HG02610 (cell line): ENCODE results near the gene DCTN1.
"Not testable (repeated sequence)": the region's sequence is repeated elsewhere in the genome, so short reads cannot be mapped to it uniquely, and the experiment has no call there.

Experiments used
- ATAC-seq: cut with Tn5 transposase; IDR thresholded peaks from one replicate; pipeline ENCODE4 v1.9.1; 2021; ENCODE audit warnings: mild to moderate bottlenecking, moderate library complexity; ENCODE audit not compliant: unreplicated experiment

DCTN1 gene

DNA sequence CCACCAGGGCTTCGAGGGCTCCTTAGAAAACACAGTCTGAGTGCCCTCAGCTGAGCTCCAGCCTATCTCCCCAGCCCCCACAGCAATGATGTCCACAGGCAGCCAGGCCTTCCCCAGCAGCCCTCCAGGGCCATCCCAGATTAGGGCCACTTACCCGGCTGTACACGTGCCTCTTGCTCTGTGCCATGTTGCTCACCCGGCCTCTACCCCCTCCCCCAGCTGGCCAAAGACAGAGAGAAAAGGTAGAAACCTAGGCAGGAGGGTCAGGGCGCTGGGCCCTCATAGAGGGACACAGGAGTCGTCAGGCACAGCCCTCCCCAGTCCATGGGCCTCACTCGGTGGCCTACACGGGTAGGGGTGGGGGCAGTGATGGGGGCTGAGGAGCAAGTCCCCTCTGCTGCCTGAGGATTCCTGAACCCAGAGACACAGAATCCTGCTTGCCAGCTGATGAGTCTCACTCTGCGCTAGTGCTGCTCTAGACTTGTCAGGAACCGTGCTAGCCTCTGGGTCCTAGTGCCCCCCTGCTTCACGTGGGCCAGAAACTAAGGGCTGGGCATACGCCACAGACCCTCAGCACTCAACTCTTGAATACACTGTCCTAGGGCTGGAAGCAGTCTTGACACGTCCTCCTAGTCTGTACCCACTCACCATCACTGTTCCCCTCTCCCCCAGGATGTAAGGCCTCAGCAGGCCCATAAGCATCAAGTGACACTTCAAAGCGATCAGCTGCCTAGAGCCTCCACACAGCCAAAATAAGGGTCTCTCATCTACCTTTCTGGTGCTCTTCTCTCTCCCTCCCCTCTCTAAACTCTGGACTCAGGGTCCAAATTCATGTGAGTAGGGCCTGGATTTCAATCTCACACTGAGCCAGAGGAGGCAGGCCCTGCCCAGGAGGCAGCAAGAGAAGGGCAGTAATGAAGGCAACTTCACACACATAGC, at the start of gene DCTN1:
TSS of gene DCTN1 (minus strand) at position 461 of the 939 bp plus-strand sequence. CDS start at position 187, 274 bp downstream.
- peak; percentile 82 for ATAC-seq

DNA sequence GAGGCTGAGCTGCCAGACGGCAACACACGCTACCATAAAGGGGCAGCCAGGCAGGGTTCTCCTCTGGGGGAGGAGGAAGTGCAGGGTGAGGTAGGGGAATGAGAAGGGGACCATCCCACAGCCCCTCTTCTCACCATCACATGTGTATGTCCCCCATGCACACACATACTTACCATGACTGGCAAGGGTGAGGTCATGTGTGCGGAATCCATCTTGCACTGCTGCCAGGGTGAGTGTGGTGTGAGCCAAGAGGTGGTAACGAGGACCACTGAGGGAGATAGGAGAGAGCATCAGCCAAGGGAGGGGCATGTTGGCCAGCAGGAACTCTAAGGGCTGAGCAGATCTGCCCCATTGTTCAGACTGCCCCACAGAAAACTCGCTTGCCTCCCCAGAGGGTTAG, 48.6 kb upstream of the DCTN1 start:
- no peak for ATAC-seq

DNA sequence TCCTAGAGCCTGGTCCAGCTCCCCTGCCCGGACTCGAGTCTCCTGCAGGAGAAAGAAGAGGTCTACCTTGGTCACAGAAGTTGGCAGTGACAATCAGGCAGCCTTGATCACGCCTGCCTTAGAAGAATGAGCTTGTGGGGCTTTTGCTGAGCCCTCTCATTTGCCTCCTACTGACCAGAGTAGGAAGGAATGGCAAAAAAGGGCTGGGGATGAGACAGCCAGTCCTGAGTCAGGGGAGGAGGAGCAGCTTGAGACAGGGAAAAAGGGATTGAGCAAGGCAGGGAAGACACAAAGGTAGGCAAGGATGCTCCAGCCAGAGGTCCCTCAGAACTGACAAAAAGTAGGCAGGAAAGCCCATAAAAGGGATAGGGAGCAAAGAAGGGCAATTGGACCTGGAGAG, 47.4 kb upstream of the DCTN1 start:
- no peak for ATAC-seq

DNA sequence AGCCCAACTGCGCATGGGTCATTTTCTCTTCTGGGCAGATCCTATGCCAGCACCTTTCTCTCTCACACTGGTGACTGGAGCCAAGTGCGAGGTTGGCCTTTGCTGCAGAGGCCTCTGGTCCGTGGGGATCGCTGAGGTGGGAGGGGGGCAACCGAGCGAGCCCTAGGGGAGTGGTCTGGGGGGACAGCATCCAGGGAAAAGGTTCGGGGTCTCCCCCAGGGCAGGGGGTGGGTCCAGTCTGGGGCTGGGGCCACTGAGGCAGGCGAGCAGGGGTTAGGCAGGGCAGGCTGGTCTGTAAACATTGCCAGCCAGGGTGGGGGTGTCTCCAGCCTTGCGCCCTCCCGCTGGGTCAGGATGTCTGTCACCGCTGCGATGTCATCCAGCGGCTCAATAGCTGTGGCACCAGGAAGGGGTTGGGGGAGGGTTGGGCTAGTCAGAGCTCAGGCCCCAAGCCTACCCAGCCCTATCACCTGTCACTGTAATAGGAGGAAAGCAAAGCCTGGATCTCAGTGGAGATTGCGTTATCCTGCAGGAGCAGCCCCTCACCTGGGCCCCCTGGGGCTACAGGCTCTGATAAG, 46.2 kb upstream of the DCTN1 start:
- no peak for ATAC-seq

DNA sequence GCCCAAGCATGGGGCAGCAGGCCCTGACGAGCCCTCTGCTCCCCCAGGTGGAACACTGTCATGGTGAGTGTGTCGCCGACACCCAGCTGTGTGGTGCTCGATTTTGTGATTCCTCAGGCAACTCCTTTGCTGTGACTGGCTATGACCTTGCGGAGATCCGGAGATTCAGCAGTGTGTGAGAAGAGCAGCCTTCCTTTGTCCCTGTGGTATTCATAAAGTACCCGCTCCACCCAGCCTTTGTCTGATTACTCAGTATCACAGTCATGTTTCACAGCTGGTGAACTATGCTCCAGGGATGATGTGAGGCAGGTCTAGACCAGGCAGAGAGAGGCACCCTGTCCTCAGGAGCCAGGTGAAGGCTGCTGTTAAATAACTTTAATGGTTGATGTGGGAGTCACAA, 45.4 kb upstream of the DCTN1 start:
- no peak for ATAC-seq

- no peak for ATAC-seq
Observed at GRCh38 chr2:74424995-74425406, 44.9 kb upstream of the DCTN1 start.

DNA sequence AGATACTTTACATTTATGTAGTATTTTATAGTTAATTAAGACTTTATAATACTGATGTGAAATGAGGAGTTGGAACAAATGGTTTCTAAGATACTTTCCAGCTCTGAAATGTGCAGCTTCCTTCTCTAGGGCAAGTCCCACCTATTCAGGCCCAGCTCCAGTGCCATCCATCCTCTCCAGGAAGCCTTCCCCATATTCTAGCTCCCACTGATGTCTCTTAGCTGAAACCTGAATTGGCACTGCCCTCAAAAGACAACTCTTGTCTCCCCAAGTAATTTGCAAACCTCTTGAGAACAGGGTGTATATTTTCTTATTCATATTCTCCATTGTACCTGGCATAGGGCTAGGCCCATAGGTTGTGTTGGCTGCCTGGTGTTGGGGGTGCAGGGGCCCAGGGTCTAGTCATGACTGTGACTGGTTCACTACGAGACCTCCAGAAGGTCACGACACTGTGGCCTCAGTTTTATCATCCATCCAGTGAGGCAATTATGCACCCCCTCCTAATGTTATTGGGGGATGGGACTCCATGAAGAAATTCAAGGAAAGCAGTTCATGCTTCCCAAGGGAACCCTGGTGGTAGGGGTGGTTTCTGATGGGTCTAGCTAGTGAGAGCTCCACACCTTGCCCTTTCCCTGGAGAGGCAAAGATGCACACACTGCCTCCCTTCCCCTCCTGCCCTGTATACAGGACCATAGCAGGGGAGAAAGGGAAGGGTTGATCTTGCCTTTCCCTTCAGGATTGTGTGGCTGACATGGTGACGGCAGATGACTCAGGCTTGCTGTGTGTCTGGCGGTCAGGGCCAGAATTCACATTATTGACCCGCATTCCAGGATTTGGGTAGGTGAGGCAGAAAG, 44.3 kb upstream of the DCTN1 start:
- ATAC-seq, result no peak

DNA sequence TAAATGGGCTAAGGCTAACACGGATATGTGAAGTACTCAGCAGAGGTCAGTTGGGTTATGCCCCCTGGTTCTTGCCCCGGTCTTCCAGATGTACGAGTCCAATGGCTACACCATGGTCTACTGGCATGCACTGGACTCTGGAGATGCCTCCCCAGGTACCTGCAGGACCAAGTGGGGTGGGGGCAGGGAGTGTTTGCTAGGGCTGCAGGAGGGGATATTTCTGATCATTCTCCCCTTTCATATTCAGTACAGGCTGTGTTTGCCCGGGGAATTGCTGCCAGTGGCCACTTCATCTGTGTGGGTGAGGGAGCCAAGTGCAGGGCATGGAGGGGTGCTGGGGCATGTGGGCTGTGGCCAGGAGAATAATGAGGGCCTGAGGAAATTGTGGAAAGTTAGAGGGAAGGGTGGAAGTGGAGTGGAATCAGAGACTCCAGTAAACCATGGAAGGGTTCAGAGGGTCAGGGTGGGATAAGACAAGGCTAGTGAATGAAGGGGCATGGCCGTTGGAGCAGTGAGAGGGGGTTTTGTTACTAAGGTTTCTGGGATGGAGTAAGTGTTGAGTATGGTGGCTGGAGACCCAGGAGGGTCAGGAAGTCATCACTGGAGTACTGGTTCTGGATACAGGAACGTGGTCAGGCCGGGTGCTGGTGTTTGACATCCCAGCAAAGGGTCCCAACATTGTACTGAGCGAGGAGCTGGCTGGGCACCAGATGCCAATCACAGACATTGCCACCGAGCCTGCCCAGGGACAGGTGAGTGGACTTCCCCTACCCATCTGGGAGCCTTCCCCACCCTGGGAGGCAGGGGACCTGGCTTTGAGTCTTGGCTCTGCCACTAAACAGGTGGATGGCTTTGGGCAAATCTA, 43.4 kb upstream of the DCTN1 start:
- ATAC-seq, result no peak

GRCh38 chr2:74421221-74421870, 41.2 kb upstream of the DCTN1 start, which contains the start of the genes C2orf81 and WDR54:
C2orf81 (minus strand) TSS chr2:74421619; CDS start chr2:74421560, 59 bp downstream.
WDR54 (plus strand) TSS chr2:74421730; CDS start chr2:74422154, 424 bp downstream.
- peak; percentile 96 for ATAC-seq

DNA sequence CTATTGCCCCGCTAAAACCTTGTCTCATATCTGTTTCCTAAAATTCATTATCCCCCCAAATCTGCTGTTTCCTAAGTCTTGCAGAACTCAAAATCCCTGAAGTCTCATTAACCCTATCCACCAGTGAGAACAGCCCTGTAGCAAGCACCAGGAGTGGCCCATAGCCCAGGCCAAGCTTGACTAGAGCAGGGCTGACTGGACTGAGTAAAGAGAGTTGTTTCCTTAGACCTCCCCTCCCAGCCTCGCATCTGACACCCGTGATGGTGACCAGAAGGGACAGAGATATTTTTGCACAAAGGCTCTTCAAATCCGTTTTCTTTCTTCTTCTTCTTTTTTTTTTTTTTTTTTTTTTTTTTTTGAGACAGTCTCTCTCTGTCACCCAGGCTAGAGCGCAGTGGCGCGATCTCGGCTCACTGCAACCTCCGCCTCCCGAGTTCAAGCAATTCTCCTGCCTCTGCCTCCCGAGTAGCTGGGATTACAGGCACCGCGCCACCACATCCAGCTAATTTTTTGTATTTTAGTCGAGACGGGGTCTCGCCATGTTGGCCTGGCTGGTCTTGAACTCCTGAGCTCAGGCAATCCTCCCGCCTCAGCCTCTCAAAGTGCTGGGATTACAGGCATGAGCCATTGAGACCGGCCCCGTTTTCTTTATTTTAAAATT, 40.5 kb upstream of the DCTN1 start:
- ATAC-seq, result not testable (repeated sequence)

- ATAC-seq, result no peak
Observed at GRCh38 chr2:74420006-74420405, 39.9 kb upstream of the DCTN1 start.

DNA sequence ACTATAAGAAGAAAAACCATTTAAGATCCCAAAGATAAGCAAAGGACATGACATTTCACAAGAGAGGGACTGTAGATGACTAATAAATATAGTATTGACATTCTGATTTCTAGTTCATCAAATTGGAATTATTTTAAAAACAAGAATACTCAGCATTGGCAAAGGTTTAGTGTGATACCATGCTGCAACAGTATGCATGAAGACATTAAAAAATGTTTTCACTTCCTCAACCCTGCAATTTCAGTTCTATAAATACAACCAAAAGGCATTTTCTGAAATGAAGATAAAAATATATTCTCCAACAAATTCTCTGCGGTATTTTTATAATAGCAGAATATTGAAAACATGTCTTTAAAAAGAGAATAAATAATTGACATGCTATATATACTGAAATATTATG, 39.2 kb upstream of the DCTN1 start:
- ATAC-seq, result no peak

DNA sequence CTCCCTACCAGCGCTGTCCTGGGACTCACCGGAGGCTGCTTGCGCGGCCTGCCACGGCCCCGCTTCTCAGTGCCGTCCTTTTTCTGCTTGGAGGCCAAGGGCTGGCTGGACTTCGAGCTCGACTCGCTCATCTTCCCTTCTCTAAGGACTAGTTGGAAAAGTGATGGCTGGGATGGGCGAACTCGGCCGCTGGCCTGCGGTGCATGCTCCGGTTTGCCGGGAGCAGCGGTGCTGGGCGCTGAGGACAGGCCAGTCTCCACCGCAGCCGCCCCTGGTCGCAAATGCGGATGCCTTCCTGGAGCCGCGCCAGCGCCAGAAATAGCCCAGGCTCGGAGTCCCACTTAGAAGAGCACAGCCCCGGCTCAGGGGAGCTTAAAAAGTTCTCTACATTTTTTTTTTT, 38.2 kb upstream of the DCTN1 start:
- ATAC-seq, result no peak

- no peak for ATAC-seq
Observed at GRCh38 chr2:74417763-74418162, 37.7 kb upstream of the DCTN1 start.

DNA sequence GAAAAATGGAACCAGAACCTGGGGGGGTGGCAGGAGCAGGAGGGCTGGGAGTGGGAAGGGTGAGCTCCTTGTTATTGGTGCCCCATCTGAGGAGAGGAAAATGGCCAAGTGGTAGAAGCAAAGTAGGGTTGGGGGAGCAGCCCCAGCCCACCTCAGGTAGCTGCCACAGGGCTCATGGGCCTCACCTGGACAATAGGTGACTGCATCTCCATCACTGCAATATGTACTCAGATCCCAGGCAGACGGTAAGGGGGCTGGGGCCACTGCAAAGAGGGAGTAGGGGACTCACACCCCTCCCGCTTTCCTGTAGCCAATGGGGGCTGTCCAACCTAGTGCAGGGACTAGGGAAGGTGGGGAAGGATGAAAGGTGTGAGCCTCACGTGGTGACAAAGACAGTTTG, 37.1 kb upstream of the DCTN1 start:
- no peak for ATAC-seq

DNA sequence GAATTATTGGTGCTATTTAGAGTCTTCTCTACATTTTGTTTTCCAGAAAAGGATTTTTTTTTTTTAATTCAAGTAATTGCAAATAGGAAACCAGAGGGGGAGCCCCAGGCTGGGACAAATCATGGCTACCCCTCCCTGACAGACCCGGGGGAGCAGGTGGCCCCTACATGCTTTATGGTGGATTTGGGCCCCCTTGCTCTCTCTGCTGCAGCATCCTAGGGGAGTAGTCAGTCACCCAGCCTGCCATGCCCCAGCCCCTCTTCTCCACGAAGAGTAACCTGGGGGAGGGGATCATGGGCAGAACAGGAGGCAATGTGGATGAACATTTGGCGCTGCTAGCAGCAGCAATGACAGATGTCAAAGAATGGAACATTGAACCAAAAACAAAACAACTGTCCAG, 36.7 kb upstream of the DCTN1 start:
- no peak for ATAC-seq

DNA sequence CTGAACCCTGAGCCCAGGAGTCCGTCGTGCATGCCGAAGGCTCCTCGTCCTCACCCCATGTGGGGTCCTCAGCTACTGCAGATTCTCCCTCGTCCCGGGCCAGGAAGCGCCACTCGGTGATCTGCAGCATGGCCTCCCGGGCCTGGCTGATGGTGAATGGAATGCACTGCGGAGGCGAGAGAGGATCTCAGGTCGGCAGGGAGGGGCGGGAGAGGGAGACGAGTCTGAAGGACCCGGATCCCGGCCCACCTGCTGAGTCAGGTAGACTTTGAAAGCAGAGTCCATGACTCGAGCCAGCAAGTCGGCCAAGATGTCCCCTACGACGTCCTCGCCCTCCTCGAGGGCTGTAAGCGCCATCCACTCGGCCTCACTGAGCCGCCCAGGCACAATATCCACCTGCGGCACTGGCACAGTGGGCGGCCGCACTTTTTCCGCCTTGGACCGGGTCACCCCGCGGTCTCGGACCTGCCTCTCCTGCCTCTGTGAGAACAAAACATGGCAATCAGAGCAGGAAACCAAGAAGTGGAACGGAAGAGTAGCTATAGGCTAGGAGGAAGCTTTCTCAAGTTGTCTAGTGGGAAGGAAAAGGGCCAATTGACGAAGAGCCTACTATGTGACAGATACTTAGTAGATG, 35.8 kb upstream of the DCTN1 start:
- no peak for ATAC-seq

DNA sequence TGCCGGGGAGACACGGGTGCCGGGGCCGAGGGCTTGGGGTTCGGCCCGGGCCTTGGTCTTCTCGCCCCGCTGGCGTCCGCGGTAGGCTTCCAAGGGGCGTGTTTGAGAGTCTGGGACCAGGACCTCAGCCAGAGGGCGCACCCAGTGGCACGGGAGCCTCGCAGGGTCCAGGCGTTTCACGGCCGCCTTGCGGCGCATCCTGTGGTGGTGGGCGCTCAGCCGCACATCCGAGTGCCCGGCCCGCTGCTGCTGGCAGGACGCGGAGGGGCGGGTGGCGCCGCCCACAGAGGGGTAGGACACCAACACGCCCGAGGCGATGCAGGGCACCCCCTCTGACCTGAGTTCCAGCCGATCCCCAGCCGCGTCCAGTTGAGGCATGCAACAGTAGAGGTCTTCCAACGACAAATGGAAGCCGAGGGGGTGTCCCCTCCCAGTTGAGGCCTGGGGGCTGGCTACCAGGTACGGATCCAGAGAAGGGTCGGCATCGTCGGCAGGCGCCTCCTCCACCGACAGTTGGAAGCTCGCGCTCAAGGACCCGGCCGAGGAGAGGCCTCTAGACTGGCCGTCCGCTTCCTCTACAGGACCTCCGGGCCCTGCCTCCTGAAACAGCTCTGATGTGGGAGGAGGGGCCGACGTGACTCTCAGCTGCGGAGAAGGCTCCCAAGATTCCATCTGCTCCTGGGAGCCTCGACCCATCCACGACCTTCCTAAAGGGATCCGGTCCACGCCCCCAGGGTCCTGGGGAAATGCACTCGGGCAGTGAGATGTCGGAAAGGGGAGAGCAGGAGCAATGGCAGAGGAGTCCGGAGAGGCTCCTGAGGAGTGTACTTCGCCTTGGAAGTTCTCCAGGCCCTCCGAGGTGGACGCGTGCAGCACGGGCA, 35.0 kb upstream of the DCTN1 start:
- ATAC-seq, result no peak
